Mesendoderm (in vitro differentiated cells): ENCODE data around the gene RPS6KA4.

Experiments
- DNase-seq: peaks from one replicate; pipeline ENCODE4 v3.0.0; 2013
- H2AK5ac ChIP-seq: 2 replicates; pipeline ENCODE4 v1.6.1; 2013; ENCODE audit warnings: low read length, inconsistent platforms
- H2BK120ac ChIP-seq: 2 replicates; pipeline ENCODE4 v1.6.1; 2013; ENCODE audit warnings: low read depth, mild to moderate bottlenecking, low read length, moderate library complexity, mixed read lengths
- H2BK15ac ChIP-seq: replicated peaks from 2 replicates; pipeline ENCODE4 v1.6.1; 2013; ENCODE audit warnings: low read depth, mild to moderate bottlenecking, moderate library complexity
- H2BK5ac ChIP-seq: 2 replicates; pipeline ENCODE4 v1.6.1; 2013; ENCODE audit warnings: low read length, inconsistent platforms
- H3K18ac ChIP-seq: 2 replicates; pipeline ENCODE4 v1.6.1; 2013; ENCODE audit warnings: mild to moderate bottlenecking, low read length, mixed read lengths
- H3K23ac ChIP-seq: one replicate; pipeline ENCODE4 v1.6.1; 2013; ENCODE audit warnings: low read length
- H3K27ac ChIP-seq: 2 replicates; pipeline ENCODE4 v1.5.1; 2013; ENCODE audit warnings: low read depth, mild to moderate bottlenecking, inconsistent platforms, low read length, moderate library complexity
- H3K27me3 ChIP-seq: 2 replicates; pipeline ENCODE4 v1.6.1; 2013; ENCODE audit warnings: low read length, control low read depth, mild to moderate bottlenecking, inconsistent platforms; ENCODE audit not compliant: insufficient read depth, poor library complexity
- H3K36me3 ChIP-seq: 2 replicates; pipeline ENCODE4 v1.6.1; 2013; ENCODE audit warnings: low read length, inconsistent platforms; ENCODE audit not compliant: control insufficient read depth, insufficient read depth
- H3K4ac ChIP-seq: one replicate; pipeline ENCODE4 v1.6.1; 2013; ENCODE audit warnings: low read depth, mild to moderate bottlenecking, low read length, moderate library complexity
- H3K4me1 ChIP-seq: 2 replicates; pipeline ENCODE4 v1.6.1; 2013; ENCODE audit warnings: low read depth, low read length, inconsistent platforms; ENCODE audit not compliant: control insufficient read depth
- H3K4me2 ChIP-seq: 2 replicates; pipeline ENCODE4 v1.6.1; 2013; ENCODE audit warnings: low read length
- H3K4me3 ChIP-seq: 2 replicates; pipeline ENCODE4 v1.5.1; 2013; ENCODE audit warnings: mild to moderate bottlenecking, low read length
- H3K56ac ChIP-seq: one replicate; pipeline ENCODE4 v1.6.1; 2013; ENCODE audit warnings: low read length
- H3K79me1 ChIP-seq: 2 replicates; pipeline ENCODE4 v1.6.1; 2013; ENCODE audit warnings: low read length, inconsistent platforms
- H3K79me2 ChIP-seq: 2 replicates; pipeline ENCODE4 v1.6.1; 2013; ENCODE audit warnings: mild to moderate bottlenecking, low read length; ENCODE audit not compliant: control insufficient read depth, insufficient read depth
- H3K9ac ChIP-seq: 2 replicates; pipeline ENCODE4 v1.6.1; 2013; ENCODE audit warnings: low read length, inconsistent platforms
- H4K5ac ChIP-seq: one replicate; pipeline ENCODE4 v1.6.1; 2013; ENCODE audit warnings: low read length
- H4K8ac ChIP-seq: one replicate; pipeline ENCODE4 v1.6.1; 2013; ENCODE audit warnings: low read depth, mild to moderate bottlenecking, control low read depth, low read length, moderate library complexity
- WGBS: extraction: QIAGEN DNeasy Blood & Tissue Kit; methylation state at CpG from one replicate; pipeline ENCODE4 v1.1.7; 2013; ENCODE audit warnings: low lambda C conversion rate, missing lambda C conversion rate; ENCODE audit not compliant: insufficient coverage; ENCODE audit errors: extremely low coverage; 5-methylcytosine and 5-hydroxymethylcytosine counted together

Gene RPS6KA4

DNA sequence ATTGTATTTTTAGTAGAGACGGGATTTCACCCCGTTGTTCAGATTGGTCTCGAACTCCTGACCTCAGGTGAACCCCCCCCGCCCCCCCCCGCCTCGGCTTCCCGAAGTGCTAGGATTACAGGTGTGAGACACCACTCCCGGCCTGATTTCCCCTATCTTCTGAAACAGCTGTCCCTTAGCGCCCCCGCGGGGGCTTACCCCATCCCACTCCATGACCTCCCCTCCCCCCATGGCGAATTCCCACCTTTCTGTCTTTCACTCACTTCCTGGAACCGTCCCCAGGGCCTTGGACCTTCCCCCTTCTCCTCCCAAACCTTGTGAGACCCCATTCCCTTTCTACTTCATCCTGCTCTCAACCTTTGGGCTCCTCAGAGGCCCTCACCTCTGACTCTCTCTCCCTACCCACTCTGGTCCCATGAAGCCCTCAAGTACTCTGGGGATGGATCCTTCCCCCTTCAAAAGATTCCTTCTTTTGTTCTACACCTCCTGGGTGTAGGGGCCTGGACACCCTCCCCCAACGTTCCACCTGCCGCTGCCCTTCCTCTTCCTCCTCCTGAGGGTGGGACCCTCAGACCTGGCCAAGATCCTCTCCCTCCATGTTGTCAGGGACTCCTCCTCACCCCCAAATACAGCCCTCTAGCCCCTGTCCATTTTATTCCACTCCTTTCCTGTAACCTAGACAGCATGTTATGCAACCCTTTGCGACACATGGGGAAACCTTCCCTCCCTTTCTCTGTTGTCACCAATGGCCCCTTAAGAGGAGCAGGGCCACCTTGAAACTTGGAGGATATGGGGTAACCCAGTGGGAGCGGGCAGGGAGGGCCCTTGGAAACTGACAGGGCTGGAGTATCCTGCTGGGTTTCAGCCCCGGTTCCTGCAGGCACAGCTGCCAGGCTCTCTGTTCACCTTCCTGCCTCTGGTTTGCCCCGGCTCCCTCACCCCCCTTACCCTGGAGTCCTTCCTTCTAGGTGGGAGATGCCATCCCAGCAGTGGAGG lies 39.9 kb upstream of the RPS6KA4 start:
- no peak overlapping the region for H3K4me3 ChIP-seq
- peaks cover 3% of the 10 kb centered on the region for H3K4me1 ChIP-seq

DNA sequence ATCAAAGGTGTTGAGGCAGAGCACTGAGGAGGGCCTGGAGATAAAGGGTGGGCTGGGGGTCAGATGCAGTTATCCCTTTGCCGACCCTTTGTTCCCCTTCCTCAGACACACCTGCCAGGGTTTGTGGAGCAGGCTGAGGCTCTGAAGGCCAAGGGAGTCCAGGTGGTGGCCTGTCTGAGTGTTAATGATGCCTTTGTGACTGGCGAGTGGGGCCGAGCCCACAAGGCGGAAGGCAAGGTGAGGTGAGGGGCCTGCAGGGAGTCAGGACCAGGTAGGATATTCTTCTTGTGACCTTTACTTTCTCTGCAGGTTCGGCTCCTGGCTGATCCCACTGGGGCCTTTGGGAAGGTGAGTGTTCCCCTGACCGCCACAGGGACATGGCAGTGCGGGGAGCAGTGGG lies 38.4 kb upstream of the RPS6KA4 start:
- H3K36me3 ChIP-seq = no peaks in the 10 kb centered on the region
- no peak for DNase-seq
- H3K79me1 ChIP-seq = peaks cover 7% of the 10 kb centered on the region
- H2AK5ac ChIP-seq = no peak overlapping the region
- no peak overlapping the region for H4K8ac ChIP-seq
- H3K4ac ChIP-seq = no peak overlapping the region
- no peak overlapping the region for H3K4me2 ChIP-seq
- no peak overlapping the region for H3K23ac ChIP-seq
- WGBS = no CpG with 5 or more reads among the region's 7 CpGs
- H3K79me2 ChIP-seq = peaks cover 4% of the 10 kb centered on the region
- H3K56ac ChIP-seq = no peak overlapping the region
- no peak overlapping the region for H2BK5ac ChIP-seq
- H4K5ac ChIP-seq = no peak overlapping the region
- H3K27me3 ChIP-seq = no peaks in the 10 kb centered on the region
- peaks cover 3% of the 10 kb centered on the region for H3K4me1 ChIP-seq
- H3K9ac ChIP-seq = no peak overlapping the region
- no peak overlapping the region for H2BK15ac ChIP-seq
- no peak overlapping the region for H3K4me3 ChIP-seq
- H2BK120ac ChIP-seq = no peak overlapping the region
- H3K27ac ChIP-seq = no peak overlapping the region
- H3K18ac ChIP-seq = no peak overlapping the region

More for the DNA sequence above, 39.9 kb upstream of the RPS6KA4 start:
- Histone ChIP-seq H3K18ac (peak overlapping the region; percentile 63), H3K56ac (peak overlapping the region; percentile 92), H3K9ac (peak overlapping the region; percentile 85), H3K4ac (peak overlapping the region; percentile 83), H3K79me1 (peaks cover 7% of the 10 kb centered on the region), H3K79me2 (peaks cover 4% of the 10 kb centered on the region), H4K8ac (peak overlapping the region; percentile 88), H2BK15ac (peak overlapping the region; percentile 3), H4K5ac (no peak overlapping the region), H2BK120ac (peak overlapping the region; percentile 17), H3K27me3 (no peaks in the 10 kb centered on the region), H2BK5ac (peak overlapping the region; percentile 89), H3K4me2 (peak overlapping the region; percentile 53), H3K23ac (no peak overlapping the region), H2AK5ac (peak overlapping the region; percentile 89), H3K36me3 (no peaks in the 10 kb centered on the region), H3K27ac (peak overlapping the region; percentile 97)
- no CpG with 5 or more reads among the region's 19 CpGs for WGBS
- DNase-seq = peak; percentile 87

DNA sequence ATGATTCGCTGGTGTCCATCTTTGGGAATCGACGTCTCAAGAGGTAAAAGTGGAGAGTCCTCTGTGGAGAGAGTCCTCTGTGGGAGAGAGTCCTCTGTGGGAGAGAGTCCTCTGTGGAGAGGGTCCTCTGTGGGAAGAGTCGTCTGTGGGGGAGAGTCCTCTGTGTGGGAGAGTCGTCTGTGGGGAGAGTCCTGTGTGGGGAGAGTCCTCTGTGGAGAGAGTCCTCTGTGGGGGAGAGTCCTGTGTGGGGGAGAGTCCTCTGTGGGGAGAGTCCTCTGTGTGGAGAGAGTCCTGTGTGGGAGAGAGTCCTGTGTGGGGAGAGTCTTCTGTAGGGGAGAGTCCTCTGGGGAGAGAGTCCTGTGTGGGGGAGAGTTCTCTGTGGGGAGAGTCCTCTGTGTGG lies 37.9 kb upstream of the RPS6KA4 start:
- no peak overlapping the region for H4K5ac ChIP-seq
- WGBS = no CpG with 5 or more reads among the region's 5 CpGs
- peaks cover 4% of the 10 kb centered on the region for H3K79me2 ChIP-seq
- H3K9ac ChIP-seq = no peak overlapping the region
- no peak overlapping the region for H2BK15ac ChIP-seq
- H2AK5ac ChIP-seq = no peak overlapping the region
- H3K27ac ChIP-seq = no peak overlapping the region
- no peaks in the 10 kb centered on the region for H3K27me3 ChIP-seq
- peaks cover 7% of the 10 kb centered on the region for H3K79me1 ChIP-seq
- H3K4me1 ChIP-seq = peaks cover 3% of the 10 kb centered on the region
- no peaks in the 10 kb centered on the region for H3K36me3 ChIP-seq
- H3K4ac ChIP-seq = no peak overlapping the region
- no peak overlapping the region for H2BK120ac ChIP-seq
- no peak overlapping the region for H3K23ac ChIP-seq
- no peak for DNase-seq
- no peak overlapping the region for H3K4me2 ChIP-seq
- no peak overlapping the region for H2BK5ac ChIP-seq
- H3K18ac ChIP-seq = no peak overlapping the region
- H3K56ac ChIP-seq = no peak overlapping the region
- no peak overlapping the region for H4K8ac ChIP-seq
- H3K4me3 ChIP-seq = no peak overlapping the region

DNA sequence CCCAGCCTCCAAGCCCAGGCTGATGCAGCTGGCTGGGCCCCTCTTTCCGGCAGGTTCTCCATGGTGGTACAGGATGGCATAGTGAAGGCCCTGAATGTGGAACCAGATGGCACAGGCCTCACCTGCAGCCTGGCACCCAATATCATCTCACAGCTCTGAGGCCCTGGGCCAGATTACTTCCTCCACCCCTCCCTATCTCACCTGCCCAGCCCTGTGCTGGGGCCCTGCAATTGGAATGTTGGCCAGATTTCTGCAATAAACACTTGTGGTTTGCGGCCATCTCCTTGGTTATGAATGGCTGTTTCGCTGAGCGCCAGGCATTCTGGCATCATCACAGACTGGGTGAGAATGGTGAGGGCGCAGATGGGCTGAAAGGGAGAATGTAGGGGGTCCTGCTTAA lies 37.4 kb upstream of the RPS6KA4 start:
- Histone ChIP-seq H3K4me1 (peaks cover 3% of the 10 kb centered on the region), H2BK5ac (no peak overlapping the region), H3K27ac (no peak overlapping the region), H3K36me3 (no peaks in the 10 kb centered on the region), H4K8ac (no peak overlapping the region), H3K56ac (no peak overlapping the region), H4K5ac (no peak overlapping the region), H3K9ac (no peak overlapping the region), H3K4ac (no peak overlapping the region), H3K4me2 (no peak overlapping the region), H3K79me1 (peaks cover 7% of the 10 kb centered on the region), H3K79me2 (peaks cover 2% of the 10 kb centered on the region), H3K18ac (no peak overlapping the region), H3K23ac (no peak overlapping the region), H2AK5ac (no peak overlapping the region), H3K4me3 (no peak overlapping the region), H3K27me3 (no peaks in the 10 kb centered on the region), H2BK15ac (no peak overlapping the region), H2BK120ac (no peak overlapping the region)
- WGBS = no CpG with 5 or more reads among the region's 5 CpGs
- DNase-seq = no peak

DNA sequence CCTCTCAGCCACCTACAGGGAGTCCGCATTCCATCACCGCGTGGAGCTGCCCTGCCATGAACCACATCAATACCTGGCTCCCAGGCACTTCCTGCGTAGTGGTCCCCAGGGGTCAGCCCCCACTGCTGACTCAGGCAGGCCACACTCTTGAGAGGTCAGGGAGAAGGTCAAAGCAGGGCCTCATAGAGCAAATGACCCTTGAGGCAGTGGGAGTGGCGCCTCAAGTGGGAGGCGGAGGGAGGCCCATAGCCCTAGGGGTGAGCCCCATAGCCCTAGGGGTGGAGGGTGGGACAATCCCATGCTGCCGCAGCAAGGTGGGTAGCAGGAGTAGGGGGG lies 36.1 kb upstream of the RPS6KA4 start:
- no peak overlapping the region for H3K18ac ChIP-seq
- H2BK5ac ChIP-seq = no peak overlapping the region
- no peak overlapping the region for H4K5ac ChIP-seq
- no peak for DNase-seq
- H2BK15ac ChIP-seq = no peak overlapping the region
- no peak overlapping the region for H2BK120ac ChIP-seq
- H3K56ac ChIP-seq = no peak overlapping the region
- WGBS = no CpG with 5 or more reads among the region's 7 CpGs
- H3K79me2 ChIP-seq = no peaks in the 10 kb centered on the region
- no peaks in the 10 kb centered on the region for H3K36me3 ChIP-seq
- no peak overlapping the region for H3K23ac ChIP-seq
- H3K4ac ChIP-seq = no peak overlapping the region
- H3K4me1 ChIP-seq = peaks cover 3% of the 10 kb centered on the region
- H3K4me3 ChIP-seq = no peak overlapping the region
- H3K27ac ChIP-seq = no peak overlapping the region
- no peak overlapping the region for H3K4me2 ChIP-seq
- no peak overlapping the region for H4K8ac ChIP-seq
- no peak overlapping the region for H2AK5ac ChIP-seq
- no peak overlapping the region for H3K9ac ChIP-seq
- peaks cover 7% of the 10 kb centered on the region for H3K79me1 ChIP-seq
- no peaks in the 10 kb centered on the region for H3K27me3 ChIP-seq
